Common myeloid progenitor, CD34-positive (primary cell): Measurements from ENCODE around the gene LMF2.
A peak's percentile ranks its signal among the peaks of the same experiment; 100 is the strongest.

Experiments
- CTCF ChIA-PET: fragments of 350-600 bp; sonication (Branson Sonifier 250); formaldehyde crosslinking; loops from one replicate; lab custom pipeline; 2021; ENCODE audit warnings: antibody characterized with exemption; lab: Charles Lee
- POLR2A ChIA-PET: fragments of 350-600 bp; sonication (Branson Sonifier 250); formaldehyde crosslinking; loops from one replicate; lab custom pipeline; 2021; ENCODE audit warnings: antibody characterized with exemption; lab: Charles Lee
- DNase-seq, 3 donors: peaks; one replicate each; pipeline versions ENCODE4 v3.0.0 to v3.0.0-alpha.2; 2013
- H3K27ac ChIP-seq, 2 experiments: 1 replicate in 1 of 2; 2 replicates in 1 of 2; pipeline ENCODE4 v1.7.0; 2013; ENCODE audit warnings: inconsistent platforms in 2 of 2, low read length in 2 of 2, mild to moderate bottlenecking in 2 of 2, low read depth in 1 of 2, moderate library complexity in 1 of 2; ENCODE audit not compliant: severe bottlenecking in 2 of 2, insufficient read depth in 1 of 2, poor library complexity in 1 of 2
- H3K27me3 ChIP-seq, 5 experiments: replicated peaks in 2 of 5; 1 replicate in 3 of 5; 2 replicates in 2 of 5; pipeline versions ENCODE4 v1.6.1 to v1.7.0; 2013; ENCODE audit warnings: low read length in 4 of 5, mild to moderate bottlenecking in 2 of 5, moderate library complexity in 2 of 5, inconsistent platforms in 1 of 5; ENCODE audit not compliant: insufficient read depth in 5 of 5, control insufficient read depth in 4 of 5
- H3K36me3 ChIP-seq, 4 experiments: 1 replicate in 2 of 4; 2 replicates in 2 of 4; pipeline versions ENCODE4 v1.6.1 to v1.7.0; 2013; ENCODE audit warnings: low read length in 3 of 4, control low read depth in 1 of 4, mild to moderate bottlenecking in 1 of 4; ENCODE audit not compliant: control insufficient read depth in 4 of 4, insufficient read depth in 4 of 4
- H3K4me1 ChIP-seq, 4 experiments: 1 replicate in 3 of 4; 2 replicates in 1 of 4; pipeline versions ENCODE4 v1.6.1 to v1.7.1; 2013; ENCODE audit warnings: low read length in 3 of 4, mild to moderate bottlenecking in 3 of 4, control low read depth in 1 of 4, inconsistent platforms in 1 of 4, moderate library complexity in 1 of 4; ENCODE audit not compliant: control insufficient read depth in 4 of 4, insufficient read depth in 4 of 4; ENCODE audit errors: control extremely low read depth in 1 of 4
- H3K4me3 ChIP-seq, 7 experiments: 1 replicate in 4 of 7; 2 replicates in 3 of 7; pipeline versions ENCODE4 v1.5.1 to v1.7.0; 2013; ENCODE audit warnings: mild to moderate bottlenecking in 7 of 7, low read length in 6 of 7, moderate library complexity in 6 of 7, inconsistent platforms in 2 of 7, low read depth in 2 of 7, control low read depth in 1 of 7; ENCODE audit not compliant: insufficient read depth in 4 of 7, control insufficient read depth in 1 of 7; ENCODE audit errors: extremely low read depth in 1 of 7
- H3K9me3 ChIP-seq, 5 experiments: 1 replicate in 4 of 5; 2 replicates in 1 of 5; pipeline versions ENCODE4 v1.6.1 to v1.7.1; 2013; ENCODE audit warnings: low read length in 4 of 5, mild to moderate bottlenecking in 2 of 5, inconsistent platforms in 1 of 5, low read depth in 1 of 5, moderate library complexity in 1 of 5; ENCODE audit not compliant: control insufficient read depth in 4 of 5, insufficient read depth in 2 of 5; ENCODE audit errors: control extremely low read depth in 1 of 5
- WGBS: methylation state at CpG from one replicate; pipeline ENCODE4 v1.1.5; 2013; ENCODE audit not compliant: insufficient coverage; 5-methylcytosine and 5-hydroxymethylcytosine counted together

Gene LMF2

DNA sequence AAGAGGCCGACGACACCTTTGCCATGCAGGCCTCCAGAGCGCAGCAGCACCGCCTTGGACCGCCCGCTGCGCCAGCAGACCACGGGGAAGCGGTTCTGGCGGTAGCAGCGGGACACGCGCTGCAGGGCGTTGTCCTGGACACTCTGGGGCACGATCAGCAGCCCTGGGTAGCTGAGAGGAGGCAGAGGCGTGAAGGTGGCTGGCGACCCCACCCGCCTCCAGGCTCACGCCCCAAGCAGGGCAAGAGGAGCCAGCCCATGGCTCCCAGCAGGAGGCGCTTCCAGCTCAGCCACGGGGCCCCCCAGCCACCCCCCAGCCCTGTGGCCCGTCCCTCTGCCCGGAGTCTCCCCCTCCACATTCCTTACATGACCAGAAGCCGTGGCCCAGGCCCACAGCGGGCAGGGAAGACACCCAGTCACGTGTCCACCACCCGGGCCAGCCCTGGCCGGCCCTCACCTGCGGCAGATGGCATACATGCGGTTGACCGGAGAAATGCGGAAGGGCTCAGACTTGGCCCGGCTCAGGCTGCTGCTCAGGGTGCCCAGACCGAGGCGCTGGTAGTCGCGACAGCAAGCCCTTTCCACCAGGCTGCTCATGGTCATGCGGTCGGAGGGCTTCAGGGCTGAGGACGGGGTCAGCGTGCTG, 47.9 kb downstream of the LMF2 start:
- POLR2A ChIA-PET: no interaction called here
- H3K36me3 ChIP-seq: peaks cover 16 to 97% (median 70%) of the 10 kb centered on the region in 4 experiments
- CTCF ChIA-PET: interaction anchor here (1.0 to 9.2 kb wide), 3 partner anchors 9 to 37 kb away, joined by 3 to 63 read pairs (median 3); no protein-coding TSS in a partner anchor
- H3K4me3 ChIP-seq: no peak overlapping the region
- no peaks in the 10 kb centered on the region for H3K9me3 ChIP-seq
- H3K4me1 ChIP-seq: no peaks in the 10 kb centered on the region
- DNase-seq: peak in 2 of 3 donors; percentile 24 to 28
- 97% methylated on average over 35 of the region's 41 CpGs for WGBS
- no peaks in the 10 kb centered on the region for H3K27me3 ChIP-seq
- no peak overlapping the region for H3K27ac ChIP-seq

- WGBS: 95% methylated on average over 20 of the region's 22 CpGs
- DNase-seq: no peak
- Histone ChIP-seq H3K4me1 (no peaks in the 10 kb centered on the region), H3K27ac (no peak overlapping the region), H3K27me3 (no peaks in the 10 kb centered on the region), H3K36me3 (peaks cover 17 to 97% (median 72%) of the 10 kb centered on the region in 4 experiments), H3K4me3 (no peak overlapping the region), H3K9me3 (no peaks in the 10 kb centered on the region)
- CTCF ChIA-PET: interaction anchor here (1.0 to 9.2 kb wide), 3 partner anchors 9 to 37 kb away, joined by 3 to 63 read pairs (median 6); no protein-coding TSS in a partner anchor
- POLR2A ChIA-PET: no interaction called here
Measured at GRCh38 chr22:50459016-50459415, 48.5 kb downstream of the LMF2 start.

DNA sequence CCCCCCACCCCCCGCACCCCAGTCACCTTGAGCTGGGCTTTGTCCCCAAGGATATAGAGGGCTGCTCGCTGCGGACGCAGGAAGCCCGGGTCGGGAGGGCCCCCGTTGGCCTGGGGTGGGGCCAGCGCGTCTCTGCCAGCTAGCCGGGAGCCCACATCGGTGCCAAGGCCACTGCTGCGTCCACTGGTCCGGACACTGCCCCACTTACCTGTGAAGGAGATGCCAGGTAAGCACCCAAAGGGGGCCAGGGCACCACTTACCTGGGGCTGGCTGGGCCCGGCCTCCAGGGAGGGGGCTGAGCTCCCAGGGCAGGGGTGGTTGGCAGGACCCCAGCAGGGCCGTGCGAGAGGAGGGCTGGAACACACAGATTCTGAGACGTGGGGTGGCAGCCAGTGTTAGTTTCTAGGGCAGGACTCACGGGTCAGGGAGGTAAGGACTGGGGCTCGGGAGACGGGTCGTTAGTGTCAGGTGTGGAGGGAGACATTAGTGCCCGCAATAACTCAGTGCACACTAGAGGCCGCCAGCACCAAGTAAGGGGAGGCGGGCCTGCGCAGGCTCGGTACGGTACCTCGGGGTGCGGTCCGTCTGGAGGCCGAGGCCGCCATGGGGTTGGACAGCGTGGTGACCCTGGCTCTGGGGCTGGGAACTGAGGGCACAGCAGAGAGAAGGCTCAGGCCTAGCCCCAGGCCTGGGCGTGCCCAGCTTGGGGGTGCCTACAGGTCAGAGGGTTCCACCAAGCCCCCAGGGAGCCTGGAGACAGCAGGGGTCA, 50.9 kb downstream of the LMF2 start:
- ChIA-PET CTCF (interaction anchor here (0.8 to 9.2 kb wide), 8 partner anchors 12 to 164 kb away, joined by 3 to 63 read pairs (median 4); partner anchors contain the start of gene SCO2), POLR2A (interaction anchor here (0.7 to 1.2 kb wide), 2 partner anchors 12 to 14 kb away, joined by 3 to 5 read pairs; no protein-coding TSS in a partner anchor)
- Histone ChIP-seq H3K27ac (no peak overlapping the region), H3K4me1 (no peaks in the 10 kb centered on the region), H3K36me3 (peaks cover 19 to 84% (median 60%) of the 10 kb centered on the region in 4 experiments), H3K4me3 (no peak overlapping the region), H3K9me3 (no peaks in the 10 kb centered on the region), H3K27me3 (no peaks in the 10 kb centered on the region)
- DNase-seq: peak in 1 of 3 donors; percentile 15
- 97% methylated on average over 29 of the region's 34 CpGs for WGBS

- ChIA-PET POLR2A (interaction anchor here (0.7 to 1.2 kb wide), 2 partner anchors 12 to 15 kb away, joined by 3 to 5 read pairs; no protein-coding TSS in a partner anchor), CTCF (interaction anchor here (0.8 to 9.2 kb wide), 5 partner anchors 14 to 73 kb away, joined by 3 to 63 read pairs (median 5); partner anchors contain the start of gene SCO2)
- H3K27ac ChIP-seq: no peak overlapping the region
- H3K9me3 ChIP-seq: no peaks in the 10 kb centered on the region
- H3K27me3 ChIP-seq: no peaks in the 10 kb centered on the region
- no peaks in the 10 kb centered on the region for H3K4me1 ChIP-seq
- 100% methylated on average over 8 of the region's 11 CpGs for WGBS
- H3K4me3 ChIP-seq: no peak overlapping the region
- H3K36me3 ChIP-seq: peaks cover 22 to 77% (median 57%) of the 10 kb centered on the region in 4 experiments
- no peak for DNase-seq
Measured at GRCh38 chr22:50456026-50456425, 51.5 kb downstream of the LMF2 start.

- DNase-seq: no peak
- Histone ChIP-seq H3K4me3 (no peak overlapping the region), H3K27me3 (no peaks in the 10 kb centered on the region), H3K27ac (no peak overlapping the region), H3K9me3 (no peaks in the 10 kb centered on the region), H3K36me3 (peaks cover 22 to 74% (median 55%) of the 10 kb centered on the region in 4 experiments), H3K4me1 (no peaks in the 10 kb centered on the region)
- over 99% methylated on average over 17 of the region's 18 CpGs for WGBS
- ChIA-PET POLR2A (no interaction called here), CTCF (interaction anchor here (0.8 to 9.2 kb wide), 3 partner anchors 15 to 41 kb away, joined by 3 to 63 read pairs (median 4); no protein-coding TSS in a partner anchor)
Measured at GRCh38 chr22:50455201-50455600, 52.3 kb downstream of the LMF2 start.

DNA sequence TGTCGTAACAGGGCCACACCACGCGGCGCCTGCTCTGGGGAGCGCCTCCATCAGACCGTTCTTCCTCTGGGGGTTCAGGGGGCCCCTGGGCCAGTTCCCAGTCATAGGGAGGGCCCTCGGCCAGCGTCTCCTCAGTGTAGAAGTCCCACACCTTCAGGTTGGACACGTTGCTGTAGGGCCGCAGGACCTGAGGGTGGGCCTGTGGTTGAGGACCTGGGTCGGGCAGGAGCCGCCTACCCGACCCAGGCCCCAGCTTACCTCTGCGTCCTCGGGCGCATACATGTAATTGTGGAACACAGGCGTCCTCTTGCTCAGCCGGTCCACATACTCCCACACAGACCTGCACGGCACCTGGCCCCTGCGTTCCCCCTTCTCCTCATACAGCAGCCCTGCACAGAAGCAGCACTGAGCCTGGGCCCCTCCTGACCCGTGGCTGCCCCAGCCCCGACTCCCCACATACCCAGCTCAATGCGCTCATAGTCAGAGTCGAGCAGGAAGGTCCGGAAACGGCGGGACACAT, 52.9 kb downstream of the LMF2 start:
- POLR2A ChIA-PET: no interaction called here
- 98% methylated on average over 19 of the region's 27 CpGs for WGBS

More for the DNA sequence above, 52.9 kb downstream of the LMF2 start:
- no peak for DNase-seq
- Histone ChIP-seq H3K27me3 (no peaks in the 10 kb centered on the region), H3K36me3 (peaks cover 22 to 72% (median 53%) of the 10 kb centered on the region in 4 experiments), H3K27ac (no peak overlapping the region), H3K4me1 (no peaks in the 10 kb centered on the region), H3K4me3 (no peak overlapping the region), H3K9me3 (no peaks in the 10 kb centered on the region)
- CTCF ChIA-PET: interaction anchor here (0.8 to 9.2 kb wide), 5 partner anchors 10 to 42 kb away, joined by 3 to 63 read pairs (median 4); no protein-coding TSS in a partner anchor
